ENCODE results near the gene SLC1A2. TPM values are rescaled to one million over a fixed set of nuclear protein-coding genes. Genes with fewer than 3 reads are reported as not detected.

Gene SLC1A2
- total RNA-seq, 1 donor from 2014 or later: 0.98 TPM

Other genes starting within 250 kb of the SLC1A2 start
- gene PAMR1, start 106.1 kb upstream of the SLC1A2 start, total RNA-seq: 15.6 TPM
- gene FJX1, start 198.9 kb upstream of the SLC1A2 start, total RNA-seq: 3.9 TPM
- 60.1 TPM for gene TRIM44, start 243.2 kb upstream of the SLC1A2 start, total RNA-seq